MM.1S (cell line): ENCODE results near the gene ASTN1.

Experiments
- DNase-seq: peaks from one replicate; pipeline ENCODE4 v3.0.0-alpha.2; 2015
- H2AFZ ChIP-seq: fragments of 300-600 bp; sonication (generic); 2 replicates; pipeline ENCODE4 v1.6.0; 2016; ENCODE audit warnings: antibody characterized with exemption, low read length
- H3F3A ChIP-seq: fragments of 300-600 bp; sonication (generic); 2 replicates; pipeline ENCODE4 v1.6.1; 2016; ENCODE audit warnings: mild to moderate bottlenecking, antibody characterized with exemption, low read length, moderate library complexity, mixed read lengths; ENCODE audit not compliant: insufficient read depth
- H3K27ac ChIP-seq: fragments of 300-600 bp; sonication (generic); 2 replicates; pipeline ENCODE4 v1.5.1; 2016; ENCODE audit warnings: mild to moderate bottlenecking, low read length
- H3K27me3 ChIP-seq: fragments of 300-600 bp; sonication (generic); replicated peaks from 2 replicates; pipeline ENCODE4 v1.6.0; 2016; ENCODE audit warnings: low read length; ENCODE audit not compliant: insufficient read depth
- H3K36me3 ChIP-seq: fragments of 300-600 bp; sonication (generic); replicated peaks from 2 replicates; pipeline ENCODE4 v1.6.1; 2016; ENCODE audit warnings: mild to moderate bottlenecking, low read length, mixed read lengths; ENCODE audit not compliant: insufficient read depth
- H3K4me1 ChIP-seq: fragments of 300-600 bp; sonication (generic); 2 replicates; pipeline ENCODE4 v1.6.1; 2016; ENCODE audit warnings: low read length, mixed read lengths
- H3K4me2 ChIP-seq: fragments of 300-600 bp; sonication (generic); 2 replicates; pipeline ENCODE4 v1.6.0; 2016; ENCODE audit warnings: low read depth, low read length
- H3K4me3 ChIP-seq: fragments of 300-600 bp; sonication (generic); 2 replicates; pipeline ENCODE4 v1.5.1; 2016; ENCODE audit warnings: low read length, mixed read lengths
- H3K79me2 ChIP-seq: fragments of 300-600 bp; sonication (generic); 2 replicates; pipeline ENCODE4 v1.6.1; 2016; ENCODE audit warnings: mixed run types, low read length, mixed read lengths
- H3K9ac ChIP-seq: fragments of 300-600 bp; sonication (generic); 2 replicates; pipeline ENCODE4 v1.6.1; 2016; ENCODE audit warnings: low read length, mixed read lengths
- H3K9me2 ChIP-seq: fragments of 300-600 bp; sonication (generic); replicated peaks from 2 replicates; pipeline ENCODE4 v1.6.1; 2016; ENCODE audit warnings: mild to moderate bottlenecking, low read length, mixed read lengths; ENCODE audit not compliant: insufficient read depth
- H3K9me3 ChIP-seq: fragments of 300-600 bp; sonication (generic); replicated peaks from 2 replicates; pipeline ENCODE4 v1.6.1; 2016; ENCODE audit warnings: mild to moderate bottlenecking, low read length, mixed read lengths; ENCODE audit not compliant: insufficient read depth
- H4K20me1 ChIP-seq: fragments of 300-600 bp; sonication (generic); 2 replicates; pipeline ENCODE4 v1.6.1; 2016; ENCODE audit warnings: mild to moderate bottlenecking, low read length, moderate library complexity, mixed read lengths; ENCODE audit not compliant: insufficient read depth
- EZH2 ChIP-seq: fragments of 300-600 bp; sonication (generic); optimal IDR thresholded peaks from 2 replicates; pipeline ENCODE3; 2017; ENCODE audit warnings: low read depth, mild to moderate bottlenecking, antibody characterized with exemption, low read length, mixed read lengths
- EZH2phosphoT487 ChIP-seq: fragments of 300-600 bp; sonication (generic); IDR thresholded peaks from 2 replicates; pipeline ENCODE4 v1.6.1; 2018; ENCODE audit warnings: antibody characterized with exemption, low read length
- TF ChIP-seq, protein P1 (sequence below): fragments of 300-600 bp; sonication (generic); IDR thresholded peaks from 2 replicates; pipeline ENCODE4 v1.5.1; 2016; ENCODE audit warnings: antibody characterized with exemption, low read length, mixed read lengths

The ASTN1 gene

DNA sequence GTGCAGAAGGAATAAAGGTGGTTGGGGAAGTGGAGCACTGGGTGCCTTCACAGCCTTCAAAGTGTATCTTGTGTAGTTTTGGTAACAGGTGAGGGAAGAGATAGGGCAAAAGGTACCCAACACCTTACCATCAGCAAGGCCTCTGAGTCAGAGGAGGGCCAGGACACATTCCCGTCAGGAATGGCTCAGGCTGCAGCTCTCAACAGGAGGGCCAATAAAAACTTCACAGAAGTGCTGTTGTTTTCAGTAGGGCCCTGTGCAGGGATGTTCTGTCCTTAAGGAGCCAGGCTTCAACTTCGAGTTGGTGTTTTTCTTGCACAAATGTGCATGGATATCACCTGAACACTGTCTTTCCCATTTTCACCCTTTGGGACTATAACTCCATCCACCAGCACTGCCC is 333.4 kb downstream of the ASTN1 start:
- Histone ChIP-seq H3K27me3 (no peaks in the 10 kb centered on the region), H3K36me3 (no peaks in the 10 kb centered on the region), H3K9me3 (no peaks in the 10 kb centered on the region), H3K79me2 (no peaks in the 10 kb centered on the region), H3F3A (no peaks in the 10 kb centered on the region), H2AFZ (no peak overlapping the region), H3K9me2 (no peaks in the 10 kb centered on the region), H3K4me1 (no peaks in the 10 kb centered on the region), H3K4me3 (no peak overlapping the region), H3K27ac (no peak overlapping the region), H3K9ac (no peak overlapping the region), H3K4me2 (no peak overlapping the region), H4K20me1 (no peaks in the 10 kb centered on the region)
- no peak for DNase-seq
- TF ChIP-seq EZH2phosphoT487 = no peak
- no peak for TF ChIP-seq EZH2
- TF ChIP-seq, protein P1, sequence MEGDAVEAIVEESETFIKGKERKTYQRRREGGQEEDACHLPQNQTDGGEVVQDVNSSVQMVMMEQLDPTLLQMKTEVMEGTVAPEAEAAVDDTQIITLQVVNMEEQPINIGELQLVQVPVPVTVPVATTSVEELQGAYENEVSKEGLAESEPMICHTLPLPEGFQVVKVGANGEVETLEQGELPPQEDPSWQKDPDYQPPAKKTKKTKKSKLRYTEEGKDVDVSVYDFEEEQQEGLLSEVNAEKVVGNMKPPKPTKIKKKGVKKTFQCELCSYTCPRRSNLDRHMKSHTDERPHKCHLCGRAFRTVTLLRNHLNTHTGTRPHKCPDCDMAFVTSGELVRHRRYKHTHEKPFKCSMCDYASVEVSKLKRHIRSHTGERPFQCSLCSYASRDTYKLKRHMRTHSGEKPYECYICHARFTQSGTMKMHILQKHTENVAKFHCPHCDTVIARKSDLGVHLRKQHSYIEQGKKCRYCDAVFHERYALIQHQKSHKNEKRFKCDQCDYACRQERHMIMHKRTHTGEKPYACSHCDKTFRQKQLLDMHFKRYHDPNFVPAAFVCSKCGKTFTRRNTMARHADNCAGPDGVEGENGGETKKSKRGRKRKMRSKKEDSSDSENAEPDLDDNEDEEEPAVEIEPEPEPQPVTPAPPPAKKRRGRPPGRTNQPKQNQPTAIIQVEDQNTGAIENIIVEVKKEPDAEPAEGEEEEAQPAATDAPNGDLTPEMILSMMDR = no peak

DNA sequence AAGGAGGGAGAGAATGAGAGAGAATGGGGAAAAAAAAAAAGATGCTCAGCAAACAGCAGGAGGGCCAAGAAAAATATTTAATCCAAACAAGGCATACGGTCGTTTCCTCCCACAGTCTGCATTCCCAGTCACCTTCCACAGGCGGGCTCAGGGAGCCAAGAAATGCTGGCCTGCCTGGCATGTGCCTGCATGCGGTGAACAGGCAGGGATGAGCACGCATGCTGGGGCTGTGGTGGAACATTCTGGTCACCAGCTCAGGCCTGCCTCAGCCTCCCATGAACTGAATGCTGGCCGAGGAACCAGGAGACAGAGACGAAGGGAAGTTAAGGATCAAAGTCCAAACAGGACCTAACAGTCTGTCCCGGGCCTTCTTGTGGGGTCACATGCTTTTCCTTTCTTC is 335.3 kb downstream of the ASTN1 start:
- H3K79me2 ChIP-seq = no peaks in the 10 kb centered on the region
- H3F3A ChIP-seq = no peaks in the 10 kb centered on the region
- no peaks in the 10 kb centered on the region for H3K4me1 ChIP-seq
- no peaks in the 10 kb centered on the region for H3K9me2 ChIP-seq
- H3K4me2 ChIP-seq = no peak overlapping the region
- no peak overlapping the region for H3K4me3 ChIP-seq
- no peak overlapping the region for H2AFZ ChIP-seq
- no peaks in the 10 kb centered on the region for H4K20me1 ChIP-seq
- H3K27ac ChIP-seq = no peak overlapping the region
- no peak overlapping the region for H3K9ac ChIP-seq
- H3K27me3 ChIP-seq = no peaks in the 10 kb centered on the region
- H3K36me3 ChIP-seq = no peaks in the 10 kb centered on the region
- DNase-seq = no peak
- TF ChIP-seq EZH2 = no peak
- TF ChIP-seq, protein P1 = no peak
- no peak for TF ChIP-seq EZH2phosphoT487
- no peaks in the 10 kb centered on the region for H3K9me3 ChIP-seq

DNA sequence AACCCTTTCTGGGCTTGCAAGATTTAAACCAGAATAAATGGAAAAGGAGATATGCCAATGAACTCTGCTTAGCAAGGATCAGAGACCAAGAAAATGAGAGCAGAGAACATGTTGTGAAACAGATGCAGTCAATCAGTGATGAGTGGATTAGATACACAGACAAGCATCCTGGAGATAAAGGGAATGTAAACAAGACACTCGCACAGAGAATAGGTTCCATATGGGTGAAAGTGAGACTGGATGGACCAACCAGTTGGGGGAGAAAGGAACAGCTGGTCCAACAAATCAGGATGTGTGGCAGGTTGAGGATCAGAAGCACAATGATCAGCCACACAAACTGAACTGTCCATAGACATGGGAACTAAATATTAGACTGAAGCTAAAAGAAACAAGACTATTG is 338.2 kb downstream of the ASTN1 start:
- Histone ChIP-seq H3K4me2 (no peak overlapping the region), H4K20me1 (no peaks in the 10 kb centered on the region), H3K36me3 (no peaks in the 10 kb centered on the region), H3K27me3 (no peaks in the 10 kb centered on the region), H3K9me3 (no peaks in the 10 kb centered on the region), H3K9me2 (no peaks in the 10 kb centered on the region), H3K9ac (no peak overlapping the region), H3F3A (no peaks in the 10 kb centered on the region), H3K79me2 (no peaks in the 10 kb centered on the region), H2AFZ (no peak overlapping the region), H3K4me3 (no peak overlapping the region), H3K27ac (no peak overlapping the region), H3K4me1 (no peaks in the 10 kb centered on the region)
- no peak for DNase-seq
- no peak for TF ChIP-seq EZH2phosphoT487
- TF ChIP-seq, protein P1 = no peak
